GM18502 (cell line): ENCODE results near the gene EPHA2.
"Not testable (repeated sequence)": the region's sequence is repeated elsewhere in the genome, so short reads cannot be mapped to it uniquely, and the experiment has no call there.

ENCODE experiments used
- ATAC-seq: cut with Tn5 transposase; IDR thresholded peaks from one replicate; pipeline ENCODE4 v1.9.1; 2021; ENCODE audit warnings: mild to moderate bottlenecking; ENCODE audit not compliant: unreplicated experiment, poor library complexity

EPHA2 gene

GRCh38 chr1:16107039-16107438 lies 48.8 kb downstream of the EPHA2 start:
- ATAC-seq, result not testable (repeated sequence)

GRCh38 chr1:16101623-16102022 lies 54.2 kb downstream of the EPHA2 start:
- no peak for ATAC-seq

DNA sequence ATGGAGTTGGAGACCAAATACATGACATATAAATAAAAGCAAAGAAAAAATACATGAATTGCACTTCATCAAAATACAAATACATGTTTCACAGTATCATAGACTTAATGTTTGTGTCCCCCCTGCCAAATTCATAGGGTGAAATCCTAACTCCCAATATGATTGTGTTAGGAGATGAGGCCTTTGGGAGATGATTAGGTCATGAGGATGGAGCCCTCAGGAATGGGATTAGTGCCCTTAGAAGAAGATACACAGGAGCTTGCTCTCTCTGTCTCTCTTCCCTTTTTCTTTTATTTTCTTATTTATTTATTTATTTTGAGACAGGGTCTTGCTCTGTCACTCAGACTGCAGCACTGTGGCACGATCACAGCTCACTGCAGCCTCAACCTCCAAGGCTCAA lies 56.5 kb downstream of the EPHA2 start:
- ATAC-seq, result no peak

GRCh38 chr1:16095447-16095846 lies 60.4 kb downstream of the EPHA2 start:
- ATAC-seq, result no peak

DNA sequence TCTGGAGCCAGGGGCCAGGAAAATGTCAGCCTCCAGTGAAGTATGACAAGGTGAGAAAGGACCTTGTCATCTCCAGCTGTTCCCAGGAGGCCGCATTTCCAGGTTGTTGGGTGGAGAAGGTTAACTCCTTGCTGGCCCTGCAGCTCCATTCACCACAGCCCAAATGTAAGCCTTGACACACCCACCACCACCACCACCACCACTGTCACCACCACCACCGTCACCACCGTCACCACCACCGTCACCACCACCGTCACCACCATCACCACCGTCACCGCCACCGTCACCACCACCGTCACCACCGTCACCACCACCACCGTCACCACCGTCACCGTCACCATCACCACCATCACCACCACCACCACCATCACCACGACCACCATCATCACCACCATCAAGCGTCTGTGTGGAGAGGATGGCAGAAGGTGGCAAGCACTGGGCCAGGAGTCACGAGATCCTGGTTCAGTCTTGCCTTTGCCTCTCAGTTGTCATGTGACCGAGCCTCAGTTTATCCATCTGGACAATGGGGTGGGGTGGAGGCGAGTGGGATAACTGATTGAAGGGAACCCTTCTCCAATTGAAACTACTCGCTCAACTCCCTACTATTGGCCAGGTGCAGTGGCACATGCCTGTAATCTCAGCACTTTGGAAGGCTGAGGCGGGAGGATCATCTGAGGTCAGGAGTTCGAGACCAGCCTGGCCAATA lies 61.3 kb downstream of the EPHA2 start:
- no peak for ATAC-seq

- ATAC-seq, result no peak
Measured at GRCh38 chr1:16093611-16094010, 62.3 kb downstream of the EPHA2 start.

DNA sequence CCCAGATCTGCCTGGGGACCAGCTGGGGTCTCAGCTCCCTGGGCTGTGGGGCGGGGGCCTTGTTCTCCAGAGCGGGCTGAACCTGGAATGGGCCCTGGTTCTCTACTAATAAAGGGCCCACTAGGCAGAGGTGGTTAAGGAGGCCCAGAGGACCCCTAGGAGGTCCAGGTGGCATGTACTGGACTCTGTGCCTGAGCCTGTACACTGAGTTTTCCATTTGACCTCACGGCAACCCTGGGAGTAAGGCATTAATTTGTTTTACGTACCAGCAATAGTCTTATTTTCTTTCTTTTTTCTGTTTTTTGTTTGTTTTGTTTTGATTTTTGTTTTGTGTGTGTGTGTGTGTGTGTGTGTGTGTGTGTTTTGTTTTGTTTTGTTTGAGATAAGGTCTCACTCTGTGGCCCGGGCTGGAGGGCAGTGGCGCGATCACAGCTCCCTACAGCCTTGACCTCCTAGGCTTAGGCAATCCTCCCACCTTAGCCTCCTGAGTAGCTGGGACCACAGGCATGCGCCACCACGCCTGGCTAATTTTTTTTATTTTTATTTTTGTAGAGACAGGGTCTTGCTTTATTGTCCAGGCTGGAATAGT lies 62.9 kb downstream of the EPHA2 start:
- ATAC-seq, result no peak

GRCh38 chr1:16092097-16092922 lies 63.6 kb downstream of the EPHA2 start:
- ATAC-seq, result no peak

DNA sequence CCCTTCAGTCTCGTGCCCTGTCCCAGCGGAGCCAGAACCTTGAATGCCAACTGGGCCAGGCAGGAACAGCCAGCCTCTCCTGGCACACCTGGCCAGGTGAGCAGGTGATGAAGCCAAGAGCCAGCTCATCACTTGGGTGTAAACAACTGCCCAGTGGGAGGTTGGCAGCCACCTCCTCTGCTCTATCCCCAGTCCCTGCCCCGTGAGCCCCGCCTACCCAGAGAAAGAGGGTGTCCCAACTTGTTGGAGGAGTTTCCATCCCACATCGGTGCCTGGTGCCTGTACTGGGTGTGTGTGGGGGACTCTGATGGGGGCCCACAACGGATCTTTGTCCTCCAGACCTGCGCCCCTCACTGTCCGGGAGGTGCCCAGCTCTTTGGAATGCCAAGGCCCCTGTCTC lies 64.6 kb downstream of the EPHA2 start:
- ATAC-seq, result no peak

DNA sequence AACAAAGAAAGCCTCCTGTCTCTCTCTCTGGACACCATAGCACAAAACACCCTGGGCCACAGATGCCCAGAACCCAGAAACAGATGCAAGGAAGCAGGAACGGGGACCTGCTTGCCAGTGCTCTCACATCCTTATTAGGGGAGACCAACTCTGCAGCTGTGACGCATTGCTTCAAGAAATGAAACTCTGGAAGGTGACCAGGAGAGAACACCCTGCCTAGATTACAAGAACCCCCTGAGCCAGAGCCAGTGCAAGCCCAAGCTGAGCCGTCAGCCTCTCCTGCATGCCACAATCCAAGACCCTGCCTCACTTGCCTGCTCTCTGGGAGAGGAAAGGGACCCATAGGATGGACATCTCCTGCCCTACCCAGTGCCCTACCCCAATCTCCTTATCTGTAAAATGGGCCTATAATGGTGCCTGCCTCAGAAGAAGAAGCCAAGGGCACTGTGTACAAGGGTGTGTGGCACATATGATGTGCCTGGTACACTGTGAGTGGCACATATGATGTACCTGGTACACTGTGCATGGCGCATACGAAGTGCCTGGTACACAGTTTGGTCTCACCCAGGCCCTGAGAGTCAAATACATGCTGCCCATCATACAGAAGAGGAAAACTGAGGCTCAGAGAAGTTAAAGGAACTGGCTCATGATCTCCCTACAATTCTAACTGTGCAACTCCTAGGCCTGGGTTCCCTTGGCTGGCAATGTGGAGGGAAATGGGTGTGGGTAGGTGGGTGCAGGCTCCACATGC lies 65.6 kb downstream of the EPHA2 start:
- no peak for ATAC-seq

DNA sequence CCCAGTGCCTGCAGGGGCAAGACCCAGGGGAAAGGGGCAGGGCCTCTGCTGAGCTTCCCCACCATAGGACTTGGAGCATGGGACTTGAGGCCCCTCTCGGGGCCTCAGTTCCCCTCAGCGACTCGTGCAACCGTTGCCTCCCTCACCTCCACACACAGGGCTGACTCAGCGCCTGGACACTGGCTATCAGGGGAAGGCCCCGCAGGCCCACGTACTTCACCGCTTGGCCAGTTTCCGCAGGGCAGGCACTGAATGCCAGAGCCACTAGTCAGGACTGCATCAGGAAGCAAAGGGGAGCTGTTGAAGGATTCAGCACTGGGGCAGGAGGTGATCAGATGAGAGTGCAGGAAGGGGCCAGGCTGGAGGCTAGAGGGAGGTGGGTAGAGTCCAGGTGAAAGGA lies 66.9 kb downstream of the EPHA2 start:
- no peak for ATAC-seq

DNA sequence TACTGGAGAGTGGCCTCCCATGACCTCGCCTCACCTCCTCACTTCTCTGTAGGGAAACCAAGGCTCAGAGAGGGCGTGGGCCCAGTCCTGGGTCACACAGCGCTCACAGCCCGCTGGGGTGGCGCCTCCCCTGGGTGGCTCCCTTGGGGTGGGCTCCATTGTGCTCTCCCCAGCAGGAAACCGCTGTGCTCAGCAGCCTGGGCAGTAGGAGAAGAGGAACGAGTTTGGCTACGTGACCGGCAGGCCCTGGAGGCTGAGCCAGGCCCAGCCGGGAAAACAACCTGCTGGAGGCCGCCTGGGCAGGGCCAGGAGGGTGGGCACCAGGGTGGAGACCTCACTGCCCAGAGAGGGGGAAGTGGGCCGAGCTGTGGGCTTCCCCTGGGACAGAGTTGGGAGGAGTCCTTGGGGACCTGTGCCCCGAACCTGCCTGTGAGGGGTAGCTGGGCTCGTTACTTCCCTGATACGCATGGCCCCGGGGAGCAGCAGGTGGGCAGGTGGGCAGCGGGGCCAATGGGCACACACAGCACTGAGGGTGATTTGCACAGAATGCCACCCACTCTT lies 67.4 kb downstream of the EPHA2 start:
- ATAC-seq, result no peak

DNA sequence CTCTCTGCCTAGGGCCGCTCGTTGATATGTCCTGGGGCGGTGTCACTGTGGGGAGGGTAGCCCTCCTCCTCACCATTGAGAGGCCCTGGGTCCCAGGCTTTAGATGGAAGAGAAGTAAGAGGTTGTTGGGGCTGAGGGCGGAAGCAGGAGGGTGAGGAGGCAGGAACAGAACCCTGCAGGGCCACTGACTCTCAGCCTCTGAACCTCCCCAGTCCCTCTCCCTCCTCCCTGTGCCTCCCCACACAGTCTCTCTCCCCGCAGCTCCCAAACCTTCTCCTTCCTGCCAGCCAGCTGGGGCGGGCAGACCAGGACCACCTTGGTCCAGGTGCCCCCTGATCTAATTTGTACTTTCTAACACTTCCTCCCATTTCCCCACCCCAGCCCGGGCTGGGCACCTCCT lies 68.1 kb downstream of the EPHA2 start:
- ATAC-seq, result no peak

DNA sequence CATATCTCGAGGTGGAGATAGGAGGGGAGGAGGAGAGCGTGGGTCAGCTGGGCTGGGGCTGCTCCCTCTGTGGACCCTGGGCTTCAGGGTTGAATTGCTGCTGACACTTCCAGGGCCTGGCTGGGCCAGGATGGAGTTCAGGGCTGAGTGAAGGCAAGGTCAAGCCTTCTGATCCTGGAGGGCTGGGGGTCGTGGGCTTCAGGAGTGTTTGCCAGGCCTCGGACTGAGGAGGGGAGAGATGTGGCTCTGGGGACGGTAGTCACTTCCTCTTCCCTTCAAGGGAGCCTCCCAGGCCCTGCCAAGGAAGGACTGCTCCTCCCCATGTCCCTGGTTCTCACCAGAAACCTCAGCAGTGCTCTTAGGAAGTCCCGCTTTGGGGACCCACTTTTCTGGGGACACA lies 70.3 kb downstream of the EPHA2 start:
- no peak for ATAC-seq

DNA sequence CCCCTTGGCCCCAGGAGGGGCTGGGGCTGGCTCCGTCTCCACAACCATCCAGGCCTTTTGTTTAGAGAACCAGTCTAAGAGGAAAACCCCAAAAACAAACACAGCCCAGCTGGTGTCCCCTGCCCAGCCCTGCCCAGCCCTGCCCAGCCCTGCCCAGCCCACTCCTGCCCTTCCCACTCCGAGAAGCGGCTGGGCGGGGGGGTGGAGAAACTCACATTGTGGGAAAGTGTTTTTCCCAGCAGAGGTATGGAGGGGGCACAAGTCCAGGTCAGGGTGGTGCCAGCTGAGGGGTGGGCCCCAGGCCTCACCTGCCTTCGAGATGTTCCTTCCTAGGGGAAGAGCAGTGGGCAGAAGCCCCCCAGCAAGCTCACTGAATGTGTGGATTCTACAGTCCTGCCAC lies 72.4 kb downstream of the EPHA2 start:
- ATAC-seq, result no peak

DNA sequence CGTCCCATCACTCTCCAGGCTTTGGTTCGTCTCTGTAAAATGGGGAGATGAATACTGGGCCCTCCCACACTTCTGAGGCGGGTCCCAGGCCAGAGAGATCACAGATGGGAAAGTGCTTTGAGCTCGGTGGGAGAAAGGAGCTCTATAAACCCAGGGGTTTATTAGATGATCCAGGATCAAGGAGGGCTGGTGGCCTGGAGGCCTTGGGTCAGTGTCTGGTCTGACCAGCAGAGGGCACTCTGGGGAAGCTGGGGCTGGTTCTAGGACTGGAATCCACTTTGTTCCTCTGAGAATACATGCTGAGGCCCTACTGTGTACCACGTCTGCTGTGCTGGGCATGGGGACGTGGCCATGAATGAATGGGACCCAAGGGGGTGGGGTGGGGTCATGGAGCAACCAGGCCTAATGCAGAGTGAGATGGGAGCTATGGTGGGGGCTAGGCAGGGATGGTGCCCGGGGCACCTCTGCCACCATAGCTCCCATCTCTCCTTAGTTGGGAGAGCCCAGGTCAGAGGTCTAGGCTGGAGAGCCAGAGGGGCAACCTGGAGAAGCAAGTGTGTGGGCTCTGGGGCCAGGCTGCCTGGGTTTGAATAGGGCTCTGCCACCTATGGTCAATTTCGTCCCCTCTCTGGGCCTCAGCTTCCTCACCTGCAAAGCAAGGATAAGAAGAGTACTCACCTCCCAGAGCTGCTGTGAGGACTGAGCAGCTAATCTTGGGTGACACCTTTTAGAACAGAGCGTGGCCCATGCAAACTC lies 73.4 kb downstream of the EPHA2 start:
- no peak for ATAC-seq

GRCh38 chr1:16081636-16082035 lies 74.2 kb downstream of the EPHA2 start:
- no peak for ATAC-seq

DNA sequence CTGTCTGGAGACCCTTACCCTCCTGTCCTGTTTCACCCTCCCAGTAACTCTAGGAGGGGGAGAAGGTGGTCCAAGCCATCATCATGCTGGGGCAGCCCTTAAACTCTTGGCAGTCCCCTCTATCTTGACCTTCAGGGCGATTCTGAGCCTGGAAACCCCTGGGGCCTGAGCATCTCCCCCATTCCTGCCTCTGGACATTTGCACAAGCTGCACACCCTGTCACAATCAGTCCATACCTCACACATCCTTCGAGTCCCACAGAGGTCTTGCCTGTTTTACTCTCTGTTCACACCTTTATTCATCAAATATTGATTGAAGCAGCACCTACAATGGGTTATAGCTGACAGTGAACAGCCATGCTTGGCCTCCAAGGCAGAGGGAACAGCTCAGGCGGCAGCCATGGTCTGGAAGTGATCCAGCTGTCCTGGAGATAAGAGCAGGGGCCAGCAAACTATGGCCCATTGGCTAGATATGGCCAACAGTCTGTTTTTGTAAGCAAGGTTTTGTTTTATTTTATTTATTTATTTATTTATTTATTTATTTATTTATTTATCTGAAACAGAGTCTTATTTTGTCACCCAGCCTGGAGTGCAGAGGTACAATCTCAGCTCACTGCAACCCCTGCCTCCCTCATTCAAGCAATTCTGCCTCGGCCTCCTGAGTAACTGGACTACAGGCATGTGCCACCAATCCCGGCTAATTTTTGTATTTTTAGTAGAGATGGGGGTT lies 75.3 kb downstream of the EPHA2 start:
- ATAC-seq, result no peak
